Measurements from ENCODE around the gene AHSP. TPM values are rescaled to one million over a fixed set of nuclear protein-coding genes. Genes with fewer than 3 reads are reported as not detected.
"Not testable (repeated sequence)": the region's sequence is repeated elsewhere in the genome, so short reads cannot be mapped to it uniquely, and the experiment has no call there.

The AHSP gene, protein sequence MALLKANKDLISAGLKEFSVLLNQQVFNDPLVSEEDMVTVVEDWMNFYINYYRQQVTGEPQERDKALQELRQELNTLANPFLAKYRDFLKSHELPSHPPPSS
- polyA plus RNA-seq (2013, experiment 1 of 2; ENCODE audit: insufficient read length): not detected
- not detected for polyA plus RNA-seq (2013, experiment 2 of 2; ENCODE audit: insufficient read length)

DNA sequence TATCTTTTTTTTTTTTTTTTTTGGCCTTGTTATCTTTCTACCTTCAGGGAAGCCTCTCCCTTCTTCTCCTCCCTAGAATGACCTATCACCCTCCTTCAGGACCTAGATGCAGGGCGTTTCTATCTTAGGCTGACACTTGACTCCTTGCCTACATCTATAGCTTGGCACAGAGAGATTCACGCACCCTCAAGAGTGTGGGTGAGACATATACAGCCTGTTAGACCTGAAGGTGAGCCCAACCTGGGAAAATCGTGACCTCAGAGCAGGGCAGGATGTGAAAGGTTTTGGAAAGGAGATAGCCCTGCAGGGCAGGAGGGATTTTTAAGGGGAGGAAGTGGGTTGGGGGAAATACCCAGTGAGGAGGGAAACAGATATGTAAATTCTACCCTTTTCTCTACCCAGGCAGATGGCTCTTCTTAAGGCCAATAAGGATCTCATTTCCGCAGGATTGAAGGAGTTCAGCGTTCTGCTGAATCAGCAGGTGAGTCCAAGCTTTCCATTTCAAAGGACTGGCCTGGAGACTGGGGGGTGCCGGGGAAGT, at the start of gene AHSP:
Gene AHSP, plus strand, starts transcription at position 167 of the 541 bp plus-strand sequence. Its CDS starts 240 bp downstream, at position 407.
- DNase-seq: no peak

DNA sequence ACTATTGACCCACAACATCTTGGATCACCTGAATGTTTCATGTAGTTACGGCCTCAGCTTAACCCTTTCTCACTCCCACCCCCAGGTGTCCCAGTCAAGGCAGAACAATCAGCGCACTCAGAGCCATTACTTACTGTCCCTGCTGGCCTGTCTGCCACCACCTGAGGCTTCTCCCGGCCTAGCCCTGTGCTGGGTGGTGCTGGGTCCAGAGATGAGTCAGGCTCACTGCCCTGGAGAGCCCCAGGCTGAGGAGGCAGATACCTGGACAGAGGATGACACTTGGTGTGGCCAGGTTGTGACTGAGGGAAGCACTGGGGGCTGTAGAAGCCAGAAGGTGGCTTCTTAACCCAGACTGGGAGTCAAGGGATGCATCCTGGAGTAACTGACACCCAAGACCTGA, 48.7 kb upstream of the AHSP start:
- DNase-seq: no peak

DNA sequence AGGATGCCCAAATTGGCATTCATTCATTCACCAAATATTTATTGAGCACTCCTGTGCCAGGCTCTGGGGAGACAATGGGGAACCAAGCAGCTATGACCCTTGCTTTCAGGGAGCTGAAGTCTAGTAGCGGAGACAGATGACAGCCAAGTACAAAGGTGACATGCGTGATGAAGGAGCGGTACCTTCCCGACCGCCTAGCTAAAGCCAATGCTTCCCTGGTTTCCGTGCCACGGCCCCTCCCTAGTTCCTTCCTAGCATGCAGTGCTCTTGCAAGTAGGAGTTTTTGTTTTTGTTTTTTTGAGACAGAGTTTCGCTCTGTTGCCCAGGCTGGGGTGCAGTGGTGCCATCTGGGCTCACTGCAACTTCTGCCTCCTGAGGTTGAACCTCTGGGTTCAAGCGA, 47.9 kb upstream of the AHSP start:
- no peak for DNase-seq

DNA sequence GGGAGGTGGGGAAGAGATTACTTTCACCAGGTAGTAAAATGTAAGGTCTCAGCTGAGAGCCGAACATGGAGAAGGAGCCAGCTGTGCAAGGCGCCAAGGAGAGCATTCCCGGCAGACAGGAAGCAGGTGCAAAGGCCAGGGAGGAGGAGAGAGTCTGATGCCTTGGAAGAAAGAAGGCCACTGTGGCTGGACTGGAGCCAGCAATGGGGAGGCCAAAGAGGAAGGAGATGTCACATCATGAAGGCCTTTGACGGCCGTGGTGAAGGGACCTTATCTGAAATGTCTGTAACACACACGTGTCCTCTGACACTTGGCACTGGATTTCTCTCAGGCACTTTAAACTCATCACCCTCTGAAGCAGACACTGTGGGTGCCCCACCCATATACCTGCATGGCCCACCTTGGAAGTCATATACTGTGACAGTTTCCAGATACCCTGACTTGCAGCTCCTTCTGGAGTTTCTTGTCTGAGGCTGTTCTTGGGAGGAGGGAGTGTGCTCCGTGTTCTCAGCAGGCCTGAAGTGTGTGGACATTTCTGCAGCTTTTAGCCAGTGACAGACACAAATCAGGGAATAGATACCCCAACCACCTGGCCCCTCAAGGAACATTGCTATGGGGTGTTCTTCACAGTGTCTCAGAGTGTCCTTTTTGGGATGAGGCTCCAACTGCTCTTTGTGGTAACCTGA, 46.7 kb upstream of the AHSP start:
- peak; percentile 34 for DNase-seq

DNA sequence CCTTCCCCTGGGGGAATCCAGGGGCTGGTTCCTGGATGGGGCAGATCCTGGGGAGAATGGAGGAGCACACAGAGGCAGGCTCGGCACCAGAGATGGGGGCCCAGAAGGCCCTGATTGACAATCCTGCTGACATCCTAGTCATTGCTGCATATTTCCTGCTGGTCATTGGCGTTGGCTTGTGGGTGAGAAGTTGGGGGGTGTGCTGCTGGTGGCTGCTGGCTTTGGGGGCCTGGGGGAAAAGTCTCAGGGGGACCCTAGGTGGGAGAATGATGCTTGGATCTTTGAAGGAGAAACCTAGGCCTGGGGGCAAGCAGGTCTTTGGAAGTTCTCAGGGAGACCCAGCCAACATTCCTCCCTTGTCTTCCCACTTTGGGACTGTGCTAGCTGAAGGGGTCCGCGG, 44.6 kb upstream of the AHSP start, which contains the start of gene SLC5A2:
Gene SLC5A2, plus strand, starts transcription at position 43 of the 400 bp plus-strand sequence. Its CDS starts 14 bp downstream, at position 57.
- no peak for DNase-seq

DNA sequence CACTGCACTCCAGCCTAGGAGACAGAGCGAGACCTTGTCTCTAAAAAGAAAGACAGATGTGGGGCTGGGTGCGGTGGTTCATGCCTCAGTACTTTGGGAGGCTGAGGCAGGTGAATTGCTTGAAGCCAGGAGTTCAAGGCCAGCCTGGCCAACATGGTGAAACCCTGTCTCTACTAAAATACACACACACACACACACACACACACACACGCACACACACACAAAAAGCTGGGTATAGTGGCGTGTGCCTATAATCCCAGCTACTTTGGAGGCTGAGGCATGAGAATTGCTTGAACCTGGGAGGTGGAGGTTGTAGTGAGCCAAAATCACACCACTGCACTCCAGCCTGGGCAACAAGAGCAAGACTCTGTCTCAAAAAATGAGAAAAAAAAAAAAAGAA, 43.7 kb upstream of the AHSP start:
- DNase-seq: not testable (repeated sequence)

DNA sequence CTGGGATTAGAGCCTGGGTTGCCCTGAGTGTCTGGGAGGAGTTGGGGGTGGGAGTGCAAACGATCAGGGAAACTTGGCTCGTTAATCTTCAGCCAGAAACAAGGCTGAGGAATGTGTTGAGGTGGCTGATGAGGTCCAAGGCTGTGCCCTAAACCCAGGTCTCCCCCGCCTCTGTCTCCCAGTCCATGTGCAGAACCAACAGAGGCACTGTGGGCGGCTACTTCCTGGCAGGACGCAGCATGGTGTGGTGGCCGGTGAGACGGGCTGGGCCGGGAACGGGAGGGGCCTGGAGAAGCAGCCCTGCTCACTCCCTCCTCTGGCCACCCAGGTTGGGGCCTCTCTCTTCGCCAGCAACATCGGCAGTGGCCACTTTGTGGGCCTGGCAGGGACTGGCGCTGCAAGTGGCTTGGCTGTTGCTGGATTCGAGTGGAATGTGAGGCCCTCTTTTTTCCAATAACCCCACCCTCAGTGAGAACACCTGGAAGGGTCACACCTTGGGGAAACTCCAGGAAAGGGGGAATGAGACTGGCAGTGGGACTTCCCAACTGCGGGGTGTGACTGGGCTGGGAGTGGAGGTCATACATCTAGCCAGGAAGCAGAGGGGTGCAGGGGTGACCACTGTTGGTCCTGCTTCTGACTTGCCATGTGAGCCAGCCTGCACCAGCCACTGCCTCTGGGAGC, 43.1 kb upstream of the AHSP start:
- no peak for DNase-seq

DNA sequence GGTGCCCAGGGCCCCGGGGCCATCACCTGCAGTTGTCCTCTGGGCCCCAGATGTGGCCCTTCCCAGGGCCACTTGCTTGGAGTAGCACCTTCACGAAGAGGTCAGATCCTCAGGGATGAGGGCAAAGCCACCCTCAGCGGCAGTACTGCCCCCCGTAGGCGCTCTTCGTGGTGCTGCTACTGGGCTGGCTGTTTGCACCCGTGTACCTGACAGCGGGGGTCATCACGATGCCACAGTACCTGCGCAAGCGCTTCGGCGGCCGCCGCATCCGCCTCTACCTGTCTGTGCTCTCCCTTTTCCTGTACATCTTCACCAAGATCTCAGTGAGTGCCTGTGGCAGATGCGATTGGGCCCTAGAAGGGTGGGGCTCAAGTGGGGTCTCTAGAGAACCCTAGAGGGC, 42.1 kb upstream of the AHSP start:
- no peak for DNase-seq

DNA sequence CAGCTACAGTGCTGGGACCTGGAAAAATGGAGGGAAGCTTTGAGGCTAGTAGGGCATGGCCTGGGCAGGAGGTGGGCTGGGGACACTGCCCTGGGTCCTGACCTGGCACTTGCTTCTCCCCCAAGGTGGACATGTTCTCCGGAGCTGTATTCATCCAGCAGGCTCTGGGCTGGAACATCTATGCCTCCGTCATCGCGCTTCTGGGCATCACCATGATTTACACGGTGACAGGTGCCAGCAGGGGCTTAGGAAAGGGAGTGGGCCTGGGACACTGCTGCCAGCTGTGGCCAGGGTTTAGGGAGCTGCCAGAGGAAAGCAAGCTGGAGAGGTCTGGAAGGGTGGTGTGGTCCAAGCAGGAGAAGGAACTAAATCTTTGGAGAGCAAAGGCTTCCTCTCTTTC, 41.7 kb upstream of the AHSP start:
- no peak for DNase-seq

DNA sequence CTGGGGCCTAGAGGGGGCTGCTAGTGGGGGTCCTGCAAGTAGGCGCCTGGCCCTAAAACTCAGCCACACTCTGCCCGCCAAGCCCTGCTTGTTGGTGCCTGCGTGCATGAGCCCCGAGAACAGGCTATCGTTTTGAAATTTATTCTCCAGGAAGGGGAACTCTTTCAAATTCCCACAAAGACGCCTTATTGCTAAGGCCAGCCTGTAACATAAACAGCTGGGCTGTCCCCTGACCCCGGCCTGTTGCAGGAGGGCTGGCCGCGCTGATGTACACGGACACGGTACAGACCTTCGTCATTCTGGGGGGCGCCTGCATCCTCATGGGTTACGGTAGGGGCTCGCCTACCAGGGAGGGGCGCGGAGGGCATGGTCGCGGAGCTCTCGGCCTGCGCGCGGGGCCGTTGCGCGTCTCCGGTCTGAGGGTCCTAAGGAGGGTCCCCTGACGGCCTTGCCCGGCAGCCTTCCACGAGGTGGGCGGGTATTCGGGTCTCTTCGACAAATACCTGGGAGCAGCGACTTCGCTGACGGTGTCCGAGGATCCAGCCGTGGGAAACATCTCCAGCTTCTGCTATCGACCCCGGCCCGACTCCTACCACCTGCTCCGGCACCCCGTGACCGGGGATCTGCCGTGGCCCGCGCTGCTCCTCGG, 40.5 kb upstream of the AHSP start:
- DNase-seq: no peak

DNA sequence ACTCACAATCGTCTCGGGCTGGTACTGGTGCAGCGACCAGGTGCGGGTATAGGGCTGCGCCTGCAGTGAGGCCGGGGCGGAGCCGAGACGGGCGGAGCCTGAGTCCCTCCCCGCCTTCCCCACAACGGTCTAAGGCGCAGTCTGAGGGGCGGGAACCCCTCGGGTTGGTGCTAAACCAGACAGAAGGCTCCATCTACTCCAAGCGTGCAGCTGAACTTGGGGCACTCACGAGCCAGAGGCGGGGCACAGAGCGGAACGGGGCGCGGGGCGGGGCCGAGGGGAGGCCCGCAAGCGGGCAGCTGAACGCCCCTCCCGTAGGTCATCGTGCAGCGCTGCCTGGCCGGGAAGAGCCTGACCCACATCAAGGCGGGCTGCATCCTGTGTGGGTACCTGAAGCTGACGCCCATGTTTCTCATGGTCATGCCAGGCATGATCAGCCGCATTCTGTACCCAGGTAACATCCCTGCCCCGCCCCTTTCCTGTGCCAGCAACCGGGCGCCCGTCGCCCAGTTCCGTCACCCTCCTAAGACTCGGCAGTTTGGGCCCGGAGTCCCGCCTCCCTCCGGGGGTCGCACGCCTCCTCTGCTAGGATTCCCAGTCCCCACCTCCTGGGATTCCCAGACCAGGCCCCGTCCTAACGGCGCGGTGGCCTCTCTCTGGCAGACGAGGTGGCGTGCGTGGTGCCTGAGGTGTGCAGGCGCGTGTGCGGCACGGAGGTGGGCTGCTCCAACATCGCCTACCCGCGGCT, 39.8 kb upstream of the AHSP start:
- peak; percentile 26 for DNase-seq

DNA sequence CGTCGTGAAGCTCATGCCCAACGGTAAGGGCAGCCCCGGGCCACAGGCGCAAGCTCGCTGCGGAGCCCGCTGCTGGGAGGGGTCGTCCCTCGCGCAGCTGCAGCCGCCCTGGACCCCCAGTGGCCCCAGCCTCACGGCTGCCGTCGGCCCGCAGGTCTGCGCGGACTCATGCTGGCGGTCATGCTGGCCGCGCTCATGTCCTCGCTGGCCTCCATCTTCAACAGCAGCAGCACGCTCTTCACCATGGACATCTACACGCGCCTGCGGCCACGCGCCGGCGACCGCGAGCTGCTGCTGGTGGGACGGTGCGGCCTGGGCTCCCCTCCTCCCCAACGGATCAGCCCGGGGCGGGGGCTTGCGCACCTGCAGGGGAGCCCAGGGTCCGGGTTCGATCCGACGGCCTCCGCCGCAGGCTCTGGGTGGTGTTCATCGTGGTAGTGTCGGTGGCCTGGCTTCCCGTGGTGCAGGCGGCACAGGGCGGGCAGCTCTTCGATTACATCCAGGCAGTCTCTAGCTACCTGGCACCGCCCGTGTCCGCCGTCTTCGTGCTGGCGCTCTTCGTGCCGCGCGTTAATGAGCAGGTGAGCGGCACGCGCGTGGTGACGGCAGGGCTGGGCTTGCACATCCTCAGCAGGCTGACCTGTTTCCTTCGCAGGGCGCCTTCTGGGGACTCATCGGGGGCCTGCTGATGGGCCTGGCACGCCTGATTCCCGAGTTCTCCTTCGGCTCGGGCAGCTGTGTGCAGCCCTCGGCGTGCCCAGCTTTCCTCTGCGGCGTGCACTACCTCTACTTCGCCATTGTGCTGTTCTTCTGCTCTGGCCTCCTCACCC, 39.0 kb upstream of the AHSP start:
- no peak for DNase-seq

DNA sequence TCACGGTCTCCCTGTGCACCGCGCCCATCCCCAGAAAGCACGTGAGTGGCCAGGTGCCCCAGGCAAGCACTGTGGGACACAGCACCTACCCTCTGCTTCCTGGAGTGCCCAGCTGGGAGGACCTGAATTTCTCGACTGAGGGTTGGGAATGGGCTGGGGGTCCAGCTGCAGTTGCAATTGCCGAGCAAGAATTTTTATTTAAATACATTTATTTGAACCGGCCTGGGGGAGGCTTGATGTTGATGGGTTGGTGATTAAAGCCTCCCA, 38.5 kb upstream of the AHSP start:
- DNase-seq: no peak

DNA sequence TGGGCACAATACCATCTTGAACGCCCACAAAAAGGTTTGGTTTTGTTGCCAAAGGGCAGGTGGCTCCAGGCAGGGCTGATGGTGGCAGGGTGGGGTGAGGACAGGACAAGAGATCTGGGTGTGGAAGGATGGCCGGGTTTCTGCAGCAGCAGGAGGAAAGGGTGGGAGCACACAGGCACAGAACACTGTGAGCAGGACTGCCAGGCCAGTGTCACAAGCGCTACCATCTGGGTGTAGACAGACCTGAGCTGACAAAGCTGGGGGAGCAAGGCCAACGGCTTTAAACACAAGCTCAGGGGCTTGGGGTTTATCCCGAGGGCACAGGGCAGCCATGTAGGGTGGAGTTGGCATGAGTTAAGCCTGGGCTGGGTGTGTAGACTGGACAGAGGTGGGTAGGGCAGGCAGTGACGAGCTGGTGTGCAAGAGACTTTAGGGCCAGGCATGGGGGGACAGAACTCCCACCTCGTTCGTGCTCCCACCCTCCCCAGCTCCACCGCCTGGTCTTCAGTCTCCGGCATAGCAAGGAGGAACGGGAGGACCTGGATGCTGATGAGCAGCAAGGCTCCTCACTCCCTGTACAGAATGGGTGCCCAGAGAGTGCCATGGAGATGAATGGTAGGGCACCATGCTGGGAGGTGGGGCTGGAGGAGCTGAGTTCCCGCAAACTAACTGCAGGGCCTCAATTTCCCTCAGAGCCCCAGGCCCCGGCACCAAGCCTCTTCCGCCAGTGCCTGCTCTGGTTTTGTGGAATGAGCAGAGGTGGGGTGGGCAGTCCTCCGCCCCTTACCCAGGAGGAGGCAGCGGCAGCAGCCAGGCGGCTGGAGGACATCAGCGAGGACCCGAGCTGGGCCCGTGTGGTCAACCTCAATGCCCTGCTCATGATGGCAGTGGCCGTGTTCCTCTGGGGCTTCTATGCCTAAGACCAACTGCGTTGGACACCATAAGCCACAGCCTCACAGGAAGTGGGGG, 37.8 kb upstream of the AHSP start:
- no peak for DNase-seq

DNA sequence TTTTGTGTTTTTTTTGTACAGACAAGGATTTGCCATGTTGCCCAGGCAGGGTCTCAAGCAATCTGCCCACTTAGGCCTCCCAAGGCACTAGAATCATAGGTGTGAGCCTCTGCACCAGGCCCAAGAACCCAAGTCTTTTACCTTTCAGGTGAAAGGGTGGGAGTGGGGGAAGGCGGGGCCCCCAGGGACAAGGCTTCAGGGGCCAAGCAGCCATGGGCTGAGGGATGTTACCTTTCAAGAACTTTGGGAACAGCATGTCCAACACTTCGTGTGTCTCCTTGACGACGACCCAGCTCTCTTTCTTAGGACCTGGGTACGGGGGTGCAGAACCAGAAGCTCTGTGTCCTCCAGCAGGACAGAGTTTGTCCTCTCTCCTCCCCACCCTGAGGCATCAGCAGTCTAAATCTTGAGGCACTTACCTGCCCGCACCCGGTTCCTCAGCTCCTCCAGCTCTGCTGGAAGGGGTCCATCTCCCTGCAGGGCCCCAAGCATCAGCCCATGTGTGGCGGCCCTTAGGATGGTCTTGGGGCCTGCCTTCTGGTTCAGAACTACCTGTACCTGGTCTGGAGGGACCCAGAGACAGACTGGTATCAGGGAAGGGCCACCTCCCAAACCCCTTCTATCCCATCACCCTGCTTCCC, 35.8 kb upstream of the AHSP start:
- DNase-seq: no peak

DNA sequence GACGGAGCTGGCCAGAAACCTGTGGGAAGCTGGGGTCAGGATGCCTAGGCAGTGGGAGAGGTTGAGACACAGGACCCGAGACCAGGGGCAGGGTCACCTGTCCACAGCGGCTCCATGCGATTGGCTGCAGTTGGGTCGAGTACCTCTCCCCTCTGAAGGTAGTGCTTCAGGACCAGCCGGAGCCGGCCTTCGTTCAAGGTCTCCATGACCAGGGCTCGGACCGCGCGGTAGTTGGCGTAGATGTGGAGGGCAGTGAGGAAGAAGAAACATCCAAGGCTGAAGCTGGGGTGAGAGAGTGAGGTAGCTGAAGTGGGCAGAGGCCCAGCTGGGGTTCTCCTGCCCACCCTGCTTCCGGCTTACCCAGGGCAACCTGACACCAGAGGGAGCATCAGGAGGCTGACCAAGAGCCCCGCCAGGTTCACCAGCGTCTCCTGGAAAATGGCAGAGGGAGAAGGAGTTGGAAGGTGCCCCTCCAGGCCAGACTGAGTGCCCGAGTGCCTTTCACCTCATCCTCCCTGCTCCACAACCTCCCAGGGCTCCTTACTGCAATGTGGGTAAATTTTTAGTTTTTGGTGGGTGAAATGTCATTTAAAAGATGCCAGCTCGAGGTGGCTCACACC, 34.1 kb upstream of the AHSP start:
- no peak for DNase-seq

DNA sequence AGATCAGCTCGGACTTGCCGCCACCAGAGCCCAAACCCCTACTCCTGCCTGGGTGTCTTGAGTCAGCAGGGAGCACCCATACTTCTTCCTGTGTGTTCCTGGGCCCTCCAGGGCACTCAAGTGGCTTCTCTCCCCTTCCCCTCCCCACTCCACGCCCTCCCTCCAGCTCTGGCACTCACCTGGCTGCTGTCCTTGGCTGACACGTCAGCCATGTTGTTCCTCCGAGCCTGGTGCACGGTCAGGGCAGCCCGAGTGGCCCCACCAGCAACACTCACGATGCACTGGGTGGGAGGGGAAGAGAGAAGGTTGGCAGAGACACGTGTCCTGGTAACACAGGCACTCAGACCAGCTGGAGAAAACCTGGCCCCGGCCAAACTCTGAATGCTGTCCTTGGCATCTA, 31.0 kb upstream of the AHSP start:
- DNase-seq: no peak

DNA sequence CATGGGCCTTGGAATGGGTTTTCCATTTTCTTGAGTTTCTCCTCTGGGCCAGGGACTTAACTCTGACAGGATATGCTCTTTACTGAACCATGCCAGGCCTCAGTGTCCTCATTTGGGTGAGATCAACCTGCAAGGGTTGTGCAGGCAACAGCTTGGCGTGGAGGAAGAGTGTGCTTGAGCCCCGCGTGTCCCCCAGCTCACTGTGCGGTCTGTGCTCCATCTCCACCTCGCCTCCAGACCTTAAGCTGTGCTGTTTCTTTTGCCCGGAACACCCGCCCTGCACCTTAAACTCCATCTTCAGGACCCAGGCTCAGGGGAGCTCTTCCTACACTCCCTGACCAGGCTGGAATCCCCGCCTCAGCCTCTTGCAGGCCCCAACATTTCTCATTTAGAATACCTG, 29.2 kb upstream of the AHSP start:
- DNase-seq: no peak

DNA sequence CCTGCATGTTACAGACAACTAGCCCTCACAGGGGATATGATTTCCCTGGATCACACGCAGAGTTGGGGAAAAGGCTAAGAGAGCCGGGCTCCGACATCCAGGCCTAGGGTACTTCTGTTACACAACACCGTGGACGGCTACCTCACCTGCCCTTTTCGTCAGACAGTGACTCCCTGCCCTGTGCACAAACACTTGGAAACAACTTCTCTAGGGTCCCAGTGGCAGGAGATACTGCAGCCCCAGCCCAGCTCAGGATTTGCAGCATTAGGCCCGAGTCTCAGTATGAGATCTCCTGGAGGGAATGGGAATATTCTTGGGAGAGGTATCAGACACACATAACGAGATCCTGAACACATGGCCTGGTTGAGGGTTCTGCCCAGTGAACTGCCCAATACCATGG, 27.8 kb upstream of the AHSP start:
- no peak for DNase-seq
